B cell (primary cell): ENCODE results near the gene TGFBR3.

Experiments used
- EZH2 ChIP-seq: IDR thresholded peaks from 2 replicates; pipeline ENCODE4 v1.6.1; 2012; ENCODE audit warnings: borderline replicate concordance, low read depth, mild to moderate bottlenecking, moderate library complexity, low read length; ENCODE audit not compliant: insufficient read depth, poor library complexity, severe bottlenecking
- TF ChIP-seq, protein P1 (sequence below): fragments of 200-600 bp; IDR thresholded peaks from one replicate; pipeline ENCODE4 v1.8.0; 2022; ENCODE audit warnings: antibody characterized with exemption, mild to moderate bottlenecking

DNA sequence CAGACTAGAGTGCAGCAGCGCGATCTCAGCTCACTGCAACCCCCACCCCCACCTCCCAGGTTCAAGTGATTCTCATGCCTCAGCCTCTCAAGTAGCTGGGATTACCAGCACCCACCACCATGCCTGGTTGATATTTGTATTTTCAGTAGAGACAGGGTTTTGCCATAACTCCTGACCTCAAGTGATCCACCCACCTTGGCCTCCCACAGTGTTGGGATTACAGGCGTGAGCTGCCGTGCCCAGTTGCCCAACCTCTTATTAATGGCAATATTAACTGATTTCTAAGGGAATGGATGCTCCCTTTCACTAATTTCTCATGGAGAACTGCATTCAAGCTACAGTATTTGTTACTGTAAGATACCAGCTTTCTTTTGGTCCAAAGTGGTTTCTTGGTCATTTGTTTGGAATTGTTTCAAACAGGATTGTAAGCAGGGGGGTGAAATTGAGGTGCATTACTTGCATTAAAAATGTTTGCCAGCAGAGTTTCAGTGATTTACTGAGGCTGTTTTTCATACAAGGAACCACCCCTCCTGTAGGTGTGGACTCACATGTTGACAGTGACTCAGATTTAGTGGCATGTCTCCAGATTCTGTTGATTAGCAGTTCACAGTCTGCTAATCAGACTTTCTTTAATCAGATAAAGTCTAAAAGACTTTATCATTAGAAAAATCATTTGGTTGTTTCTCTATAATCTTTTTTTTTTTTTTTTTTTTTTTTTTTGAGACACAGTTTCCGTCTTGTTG lies 3.9 kb upstream of the TGFBR3 start:
- TF ChIP-seq, protein P1, sequence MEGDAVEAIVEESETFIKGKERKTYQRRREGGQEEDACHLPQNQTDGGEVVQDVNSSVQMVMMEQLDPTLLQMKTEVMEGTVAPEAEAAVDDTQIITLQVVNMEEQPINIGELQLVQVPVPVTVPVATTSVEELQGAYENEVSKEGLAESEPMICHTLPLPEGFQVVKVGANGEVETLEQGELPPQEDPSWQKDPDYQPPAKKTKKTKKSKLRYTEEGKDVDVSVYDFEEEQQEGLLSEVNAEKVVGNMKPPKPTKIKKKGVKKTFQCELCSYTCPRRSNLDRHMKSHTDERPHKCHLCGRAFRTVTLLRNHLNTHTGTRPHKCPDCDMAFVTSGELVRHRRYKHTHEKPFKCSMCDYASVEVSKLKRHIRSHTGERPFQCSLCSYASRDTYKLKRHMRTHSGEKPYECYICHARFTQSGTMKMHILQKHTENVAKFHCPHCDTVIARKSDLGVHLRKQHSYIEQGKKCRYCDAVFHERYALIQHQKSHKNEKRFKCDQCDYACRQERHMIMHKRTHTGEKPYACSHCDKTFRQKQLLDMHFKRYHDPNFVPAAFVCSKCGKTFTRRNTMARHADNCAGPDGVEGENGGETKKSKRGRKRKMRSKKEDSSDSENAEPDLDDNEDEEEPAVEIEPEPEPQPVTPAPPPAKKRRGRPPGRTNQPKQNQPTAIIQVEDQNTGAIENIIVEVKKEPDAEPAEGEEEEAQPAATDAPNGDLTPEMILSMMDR, result no peak
- TF ChIP-seq EZH2, result no peak
